HAP-1 (cell line): Measurements from ENCODE around the gene FAM149A.

Experiments
- DNase-seq, 2 experiments: peaks; one replicate each; pipeline ENCODE4 v3.0.0-alpha.2; 2016 to 2020; ENCODE audit warnings: low spot score in 2 of 2
- H3K27me3 ChIP-seq: fragments of 250-450 bp; sonication (Bioruptor Pico); 2 replicates; pipeline ENCODE4 v1.5.1; 2020; ENCODE audit warnings: low read depth, mild to moderate bottlenecking, moderate library complexity
- H3K36me3 ChIP-seq: fragments of 250-450 bp; sonication (Bioruptor Pico); replicated peaks from 2 replicates; pipeline ENCODE4 v1.5.1; 2020; ENCODE audit warnings: mild to moderate bottlenecking
- H3K4me1 ChIP-seq: fragments of 250-450 bp; sonication (Bioruptor Pico); 2 replicates; pipeline ENCODE4 v1.5.1; 2020; ENCODE audit warnings: mild to moderate bottlenecking
- H3K4me3 ChIP-seq: fragments of 250-450 bp; sonication (Bioruptor Pico); 2 replicates; pipeline ENCODE4 v1.5.1; 2020; ENCODE audit warnings: mild to moderate bottlenecking, moderate library complexity
- H3K9me3 ChIP-seq: fragments of 250-450 bp; sonication (Bioruptor Pico); 2 replicates; pipeline ENCODE4 v1.5.1; 2020; ENCODE audit warnings: mild to moderate bottlenecking, moderate library complexity
- in situ Hi-C: fragments of 300-500 bp; cut with MboI; formaldehyde crosslinking; loops from 3 replicates; pipeline ENCODE4 v1.14.3; 2020; ENCODE audit warnings: low sequenced_read_pairs, inconsistent platforms, mixed read lengths

Gene FAM149A

GRCh38 chr4:186189656-186190055 is 85.2 kb downstream of the FAM149A start:
- Histone ChIP-seq H3K9me3 (no peaks in the 10 kb centered on the region), H3K36me3 (no peaks in the 10 kb centered on the region), H3K4me1 (peaks cover 5% of the 10 kb centered on the region; the same call in 1 of the 2 replicates), H3K4me3 (no peak overlapping the region), H3K27me3 (no peaks in the 10 kb centered on the region)
- in situ Hi-C loops = no loop called here
- DNase-seq = no peak

GRCh38 chr4:186190581-186191199 is 86.2 kb downstream of the FAM149A start:
- peak; percentile 43 to 60 for DNase-seq
- Histone ChIP-seq H3K9me3 (no peaks in the 10 kb centered on the region), H3K4me1 (peaks cover 5% of the 10 kb centered on the region; the same call in 1 of the 2 replicates), H3K27me3 (no peaks in the 10 kb centered on the region), H3K36me3 (no peaks in the 10 kb centered on the region), H3K4me3 (peak overlapping the region; percentile 65)
- in situ Hi-C loops = no loop called here

GRCh38 chr4:186191200-186192065 is 86.9 kb downstream of the FAM149A start, which contains the start of gene CYP4V2:
CYP4V2 (plus strand) TSS chr4:186191567; CDS start chr4:186191824, 257 bp downstream.
- in situ Hi-C loops = no loop called here
- peak; percentile 50 to 81 for DNase-seq
- H3K27me3 ChIP-seq = no peaks in the 10 kb centered on the region

GRCh38 chr4:186192066-186192612 is 87.6 kb downstream of the FAM149A start:
- Histone ChIP-seq H3K9me3 (no peaks in the 10 kb centered on the region), H3K27me3 (no peaks in the 10 kb centered on the region), H3K4me3 (peak overlapping the region; percentile 65), H3K36me3 (no peaks in the 10 kb centered on the region), H3K4me1 (peaks cover 5% of the 10 kb centered on the region; the same call in 1 of the 2 replicates)
- peak; percentile 13 to 43 for DNase-seq
- in situ Hi-C loops = no loop called here

More at GRCh38 chr4:186191200-186192065, 86.9 kb downstream of the FAM149A start, which contains the start of gene CYP4V2:
- Histone ChIP-seq H3K9me3 (no peaks in the 10 kb centered on the region), H3K4me1 (peaks cover 5% of the 10 kb centered on the region; the same call in 1 of the 2 replicates), H3K4me3 (peak within 1 kb of the TSS; percentile 65), H3K36me3 (no peaks in the 10 kb centered on the region)

- DNase-seq = no peak
- Histone ChIP-seq H3K4me3 (no peak overlapping the region), H3K36me3 (no peaks in the 10 kb centered on the region), H3K9me3 (no peaks in the 10 kb centered on the region), H3K4me1 (peaks cover 5% of the 10 kb centered on the region; the same call in 1 of the 2 replicates), H3K27me3 (no peaks in the 10 kb centered on the region)
- in situ Hi-C loops = no loop called here
Measured at GRCh38 chr4:186193851-186194250, 89.3 kb downstream of the FAM149A start.

- in situ Hi-C loops = no loop called here
- no peaks in the 10 kb centered on the region for H3K36me3 ChIP-seq
- H3K9me3 ChIP-seq = no peaks in the 10 kb centered on the region
- H3K27me3 ChIP-seq = no peaks in the 10 kb centered on the region
- no peaks in the 10 kb centered on the region for H3K4me1 ChIP-seq
- DNase-seq = no peak
- H3K4me3 ChIP-seq = no peak overlapping the region
Measured at GRCh38 chr4:186196063-186196462, 91.6 kb downstream of the FAM149A start.

GRCh38 chr4:186200516-186200915 is 96.0 kb downstream of the FAM149A start:
- Histone ChIP-seq H3K36me3 (no peaks in the 10 kb centered on the region), H3K27me3 (no peaks in the 10 kb centered on the region), H3K4me3 (no peak overlapping the region), H3K9me3 (no peaks in the 10 kb centered on the region), H3K4me1 (no peaks in the 10 kb centered on the region)
- DNase-seq = no peak
- in situ Hi-C loops = no loop called here

- Histone ChIP-seq H3K4me1 (no peaks in the 10 kb centered on the region), H3K27me3 (no peaks in the 10 kb centered on the region), H3K36me3 (no peaks in the 10 kb centered on the region), H3K9me3 (no peaks in the 10 kb centered on the region), H3K4me3 (no peak overlapping the region)
- in situ Hi-C loops = no loop called here
- no peak for DNase-seq
Measured at GRCh38 chr4:186201010-186201409, 96.5 kb downstream of the FAM149A start.

GRCh38 chr4:186201535-186202230 is 97.2 kb downstream of the FAM149A start:
- no peaks in the 10 kb centered on the region for H3K9me3 ChIP-seq
- no peaks in the 10 kb centered on the region for H3K4me1 ChIP-seq
- H3K36me3 ChIP-seq = no peaks in the 10 kb centered on the region
- no peak overlapping the region for H3K4me3 ChIP-seq
- no peak for DNase-seq
- no peaks in the 10 kb centered on the region for H3K27me3 ChIP-seq
- in situ Hi-C loops = no loop called here

GRCh38 chr4:186202490-186203140 is 98.1 kb downstream of the FAM149A start:
- H3K9me3 ChIP-seq = no peaks in the 10 kb centered on the region
- in situ Hi-C loops = no loop called here
- no peaks in the 10 kb centered on the region for H3K27me3 ChIP-seq
- no peaks in the 10 kb centered on the region for H3K36me3 ChIP-seq
- H3K4me3 ChIP-seq = no peak overlapping the region
- H3K4me1 ChIP-seq = no peaks in the 10 kb centered on the region
- no peak for DNase-seq

GRCh38 chr4:186203406-186203805 is 98.9 kb downstream of the FAM149A start:
- no peak for DNase-seq
- in situ Hi-C loops = no loop called here
- no peaks in the 10 kb centered on the region for H3K27me3 ChIP-seq
- H3K9me3 ChIP-seq = no peaks in the 10 kb centered on the region
- no peaks in the 10 kb centered on the region for H3K36me3 ChIP-seq
- no peak overlapping the region for H3K4me3 ChIP-seq
- H3K4me1 ChIP-seq = no peaks in the 10 kb centered on the region

- no peaks in the 10 kb centered on the region for H3K9me3 ChIP-seq
- DNase-seq = no peak
- no peak overlapping the region for H3K4me3 ChIP-seq
- H3K36me3 ChIP-seq = no peaks in the 10 kb centered on the region
- H3K27me3 ChIP-seq = no peaks in the 10 kb centered on the region
- H3K4me1 ChIP-seq = no peaks in the 10 kb centered on the region
- in situ Hi-C loops = no loop called here
Measured at GRCh38 chr4:186204103-186204559, 99.6 kb downstream of the FAM149A start.

- Histone ChIP-seq H3K4me1 (no peaks in the 10 kb centered on the region), H3K4me3 (no peak overlapping the region), H3K9me3 (no peaks in the 10 kb centered on the region), H3K27me3 (no peaks in the 10 kb centered on the region), H3K36me3 (no peaks in the 10 kb centered on the region)
- in situ Hi-C loops = no loop called here
- DNase-seq = no peak
Measured at GRCh38 chr4:186204686-186205085, 100.2 kb downstream of the FAM149A start.
